ENCODE measurements around the gene PLA2G4B. TPM values are rescaled to one million over a fixed set of nuclear protein-coding genes. Genes with fewer than 3 reads are reported as not detected.

Gene PLA2G4B
- total RNA-seq, 3 donors from 2014 or later, result 3.2 to 11.0 (median 10.2) TPM

GRCh38 chr15:41791547-41791937, 47.1 kb upstream of the PLA2G4B start:
- Histone ChIP-seq H3K27ac (peak overlapping the region; percentile 82 to 90), H3K4me3 (no peak overlapping the region), H3K4me1 (peaks cover 8 to 16% of the 10 kb centered on the region in 2 donors), H3K36me3 (no peaks in the 10 kb centered on the region), H3K27me3 (no peaks in the 10 kb centered on the region), H3K9me3 (no peaks in the 10 kb centered on the region)
- no peak for DNase-seq (ENCODE audit: low spot score in 2 of 2)
- intact Hi-C loops (cut with DNase I; ENCODE audit: low total_unique reads), result no loop called here
- no peak for TF ChIP-seq POLR2A (IDR thresholded peaks at IDR 0.05)
- no peak for TF ChIP-seq CTCF (IDR thresholded peaks at IDR 0.05)
- no peak for TF ChIP-seq POLR2AphosphoS5 (IDR thresholded peaks at IDR 0.05)

- H3K4me3 ChIP-seq, result no peak overlapping the region
- no peaks in the 10 kb centered on the region for H3K36me3 ChIP-seq
- H3K27ac ChIP-seq, result peak overlapping the region; percentile 82 to 90
- TF ChIP-seq CTCF (IDR thresholded peaks at IDR 0.05), result no peak
- TF ChIP-seq POLR2AphosphoS5 (IDR thresholded peaks at IDR 0.05), result no peak
- TF ChIP-seq POLR2A (IDR thresholded peaks at IDR 0.05), result no peak
- intact Hi-C loops (cut with DNase I; ENCODE audit: low total_unique reads), result no loop called here
- no peaks in the 10 kb centered on the region for H3K27me3 ChIP-seq
- no peak for DNase-seq (ENCODE audit: low spot score in 2 of 2)
- peaks cover 8 to 20% of the 10 kb centered on the region in 2 donors for H3K4me1 ChIP-seq
- H3K9me3 ChIP-seq, result no peaks in the 10 kb centered on the region
Observed at GRCh38 chr15:41792000-41792637, 46.5 kb upstream of the PLA2G4B start.

GRCh38 chr15:41794081-41794480, 44.6 kb upstream of the PLA2G4B start:
- Histone ChIP-seq H3K4me3 (no peak overlapping the region), H3K9me3 (no peaks in the 10 kb centered on the region), H3K27me3 (no peaks in the 10 kb centered on the region), H3K36me3 (no peaks in the 10 kb centered on the region), H3K27ac (peak overlapping the region; percentile 62 to 68), H3K4me1 (peaks cover 8 to 20% of the 10 kb centered on the region in 2 donors)
- intact Hi-C loops (cut with DNase I; ENCODE audit: low total_unique reads), result no loop called here
- TF ChIP-seq POLR2A (IDR thresholded peaks at IDR 0.05) (no peak), POLR2AphosphoS5 (IDR thresholded peaks at IDR 0.05) (no peak), CTCF (IDR thresholded peaks at IDR 0.05) (no peak)
- no peak for DNase-seq (ENCODE audit: low spot score in 2 of 2)

GRCh38 chr15:41795996-41796856, 42.4 kb upstream of the PLA2G4B start:
- H3K4me1 ChIP-seq, result peaks cover 3 to 10% of the 10 kb centered on the region in 2 donors
- intact Hi-C loops (cut with DNase I; ENCODE audit: low total_unique reads), result no loop called here

More at GRCh38 chr15:41795996-41796856, 42.4 kb upstream of the PLA2G4B start:
- Histone ChIP-seq H3K9me3 (no peaks in the 10 kb centered on the region), H3K36me3 (no peaks in the 10 kb centered on the region), H3K4me3 (peak overlapping the region in 2 of 3 donors; percentile 5 to 43), H3K27ac (peak overlapping the region; percentile 68 to 82), H3K27me3 (no peaks in the 10 kb centered on the region)
- DNase-seq (ENCODE audit: low spot score in 2 of 2), result no peak
- TF ChIP-seq CTCF (IDR thresholded peaks at IDR 0.05), result no peak
- no peak for TF ChIP-seq POLR2A (IDR thresholded peaks at IDR 0.05)
- no peak for TF ChIP-seq POLR2AphosphoS5 (IDR thresholded peaks at IDR 0.05)

Data from breast epithelium (tissue), 4 donors.